SW 1271 (cell line): ENCODE data around the gene KCNK13.
"Not testable (repeated sequence)": the region's sequence is repeated elsewhere in the genome, so short reads cannot be mapped to it uniquely, and the experiment has no call there.

Experiments used
- DNase-seq, 2 experiments: peaks; one replicate each; lab custom pipeline; 2025; lab: John Stamatoyannopoulos, UW

The KCNK13 gene

GRCh38 chr14:90193925-90194324, 132.1 kb downstream of the KCNK13 start:
- peak in 1 of 2 experiments; percentile 7 for DNase-seq

- DNase-seq = no peak
Observed at GRCh38 chr14:90194706-90195105, 132.9 kb downstream of the KCNK13 start.

DNA sequence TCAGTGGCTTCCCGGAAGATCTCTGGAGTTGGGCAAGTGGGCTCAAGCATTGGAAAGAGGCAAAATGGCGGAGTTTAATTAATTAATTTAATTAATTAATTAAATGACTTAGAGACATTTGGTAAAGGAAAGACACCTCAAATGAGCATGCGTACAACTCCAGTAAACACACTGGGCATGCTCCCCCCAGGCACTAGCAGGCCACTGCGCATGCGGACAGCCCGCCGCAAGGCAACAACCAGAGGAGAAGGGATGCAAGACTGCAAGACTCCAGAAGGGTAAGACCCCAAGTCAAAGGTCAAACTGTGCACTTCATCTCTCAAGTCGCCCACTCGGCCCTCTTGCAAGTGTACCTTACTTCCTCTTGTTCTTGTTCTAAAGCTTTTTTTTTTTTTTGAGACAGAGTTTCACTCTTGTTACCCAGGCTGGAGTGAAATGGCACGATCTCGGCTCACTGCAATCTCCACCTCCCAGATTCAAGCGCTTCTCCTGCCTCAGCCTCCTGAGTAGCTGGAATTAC, 136.8 kb downstream of the KCNK13 start:
- DNase-seq = no peak

- not testable (repeated sequence) for DNase-seq
Observed at GRCh38 chr14:90200546-90200945, 138.8 kb downstream of the KCNK13 start.

DNA sequence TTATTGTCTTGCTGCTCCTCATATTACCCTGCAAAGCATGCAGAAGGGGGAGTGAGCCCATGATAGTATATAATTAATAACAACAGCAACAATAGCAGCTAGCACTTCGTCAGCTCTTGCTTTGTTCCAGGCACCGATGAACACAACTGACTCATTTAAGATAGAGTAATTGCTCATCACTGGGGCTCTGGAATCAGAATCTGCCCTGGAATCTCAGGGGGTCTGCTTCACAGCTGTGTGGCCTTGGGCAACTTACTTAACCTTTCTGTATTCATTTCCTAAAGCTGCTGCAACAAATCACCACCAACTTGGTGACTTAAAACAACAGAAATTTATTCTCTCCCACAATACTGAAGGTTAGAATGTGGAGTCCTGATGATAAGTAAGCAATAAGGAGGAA, 139.6 kb downstream of the KCNK13 start:
- DNase-seq = no peak

DNA sequence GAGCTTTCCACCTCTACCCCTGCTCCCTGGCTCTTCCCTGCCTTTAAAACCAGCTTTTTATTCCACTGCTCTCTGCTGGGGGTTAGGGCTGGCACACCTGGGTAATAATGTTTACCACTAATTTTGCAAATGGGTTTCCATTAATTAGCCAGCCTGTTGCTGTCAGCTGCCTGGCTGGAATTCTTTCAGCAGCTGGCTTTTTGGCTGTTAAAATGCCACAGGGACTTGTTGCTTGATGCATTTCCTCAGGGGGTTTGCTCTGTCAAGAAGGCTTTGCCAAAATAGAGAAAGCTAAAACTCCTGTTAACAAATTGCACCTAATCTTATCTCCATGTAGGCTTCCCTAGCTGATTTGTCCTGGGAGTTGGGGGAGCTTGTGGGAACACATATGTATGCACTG, 142.7 kb downstream of the KCNK13 start:
- no peak for DNase-seq

GRCh38 chr14:90213099-90213748, 151.4 kb downstream of the KCNK13 start:
- DNase-seq = no peak

- no peak for DNase-seq
Observed at GRCh38 chr14:90228478-90228877, 166.7 kb downstream of the KCNK13 start.

DNA sequence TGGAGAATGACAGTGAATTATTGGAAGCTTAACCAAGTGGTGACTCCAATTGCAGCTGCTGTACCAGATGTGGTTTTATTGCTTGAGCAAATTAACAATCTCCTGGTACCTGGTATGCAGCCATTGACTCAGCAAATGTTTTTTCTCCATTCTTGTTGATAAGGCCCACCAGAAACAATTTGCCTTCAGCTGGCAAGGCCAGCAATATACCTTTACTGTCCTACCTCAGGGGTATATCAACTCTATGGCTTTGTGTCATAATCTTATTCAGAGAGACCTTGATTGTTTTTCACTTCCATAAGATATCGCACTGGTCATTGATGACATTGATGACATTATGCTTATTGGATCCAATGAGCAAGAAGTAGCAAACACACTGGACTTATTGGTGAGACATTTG, 168.1 kb downstream of the KCNK13 start:
- not testable (repeated sequence) for DNase-seq
